HL-60/S4 (cell line): Measurements from ENCODE around the gene SLX9.

Source experiments
- in situ Hi-C: fragments of 300-500 bp; cut with MboI; formaldehyde crosslinking; loops from 2 replicates; pipeline ENCODE4 v1.14.3; 2022; ENCODE audit warnings: low sequenced_read_pairs

The SLX9 gene

DNA sequence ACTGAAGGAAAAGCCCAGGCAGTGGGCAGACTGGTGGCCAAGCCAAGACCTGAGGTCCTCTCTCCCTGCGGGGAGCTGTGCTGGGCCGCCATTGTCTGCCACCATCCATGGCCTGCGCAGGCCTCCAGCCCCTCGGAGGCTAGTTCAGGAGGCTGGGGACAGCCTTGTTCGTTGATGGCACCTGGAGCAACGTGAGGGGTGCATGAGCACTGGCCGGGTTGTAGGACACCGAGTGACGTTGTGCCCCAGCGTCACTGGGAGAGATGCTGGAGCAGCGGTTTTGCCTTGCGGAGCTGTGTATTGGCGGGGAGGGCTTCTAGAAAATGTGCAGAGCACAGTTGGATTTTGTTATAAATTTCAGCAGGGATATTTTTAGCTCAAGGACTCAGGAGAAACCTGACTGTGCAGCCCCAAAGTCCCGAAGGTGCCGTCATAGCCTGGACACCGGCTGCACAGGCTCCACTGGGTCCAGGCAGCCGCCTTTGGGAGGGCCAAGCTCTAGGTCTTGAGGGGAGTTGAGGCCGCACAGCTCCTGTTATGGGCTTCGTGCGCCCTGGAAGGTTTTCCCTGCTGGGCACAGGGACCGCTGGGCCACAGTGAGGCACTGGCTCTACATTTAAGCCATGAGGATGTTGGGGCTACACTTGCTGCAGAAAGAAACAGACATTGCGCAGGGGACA lies 86.4 kb downstream of the SLX9 start:
- in situ Hi-C loops, result no loop called here
